ENCODE measurements around the gene KIT.

- TF ChIP-seq CTCF (conservative IDR thresholded peaks at IDR 0.05; ENCODE audit: low read length) (no peak), EZH2phosphoT487 (IDR thresholded peaks at IDR 0.05; ENCODE audit: borderline replicate concordance) (no peak)
Observed at GRCh38 chr4:54714631-54715030, 56.9 kb downstream of the KIT start.

Data from Loucy (cell line).